Adrenal gland (tissue), 5 donors: ENCODE results near the gene MYLK.

Experiments used
- CTCF ChIP-seq, 6 experiments: fragments of 450-650 bp in 4 of 6; fragments of 200-600 bp in 2 of 6; sonication (generic) in 1 of 6; IDR thresholded peaks; 1 replicate in 5 of 6; 2 replicates in 1 of 6; pipeline versions ENCODE4 v1.5.1 to v1.8.0; 2016 to 2021; ENCODE audit warnings: antibody characterized with exemption in 6 of 6, mild to moderate bottlenecking in 2 of 6, moderate library complexity in 1 of 6
- POLR2A ChIP-seq, 2 donors: fragments of 450-650 bp; IDR thresholded peaks; one replicate each; pipeline ENCODE4 v1.6.1; 2017; ENCODE audit warnings: antibody characterized with exemption in 2 of 2, mild to moderate bottlenecking in 2 of 2, moderate library complexity in 1 of 2
- donor health status: DM: no; HTN: no; CAD: no.

- no peak for TF ChIP-seq POLR2A (IDR thresholded peaks at IDR 0.05)
- TF ChIP-seq CTCF (IDR thresholded peaks at IDR 0.05) = no peak
Measured at GRCh38 chr3:123638936-123639689, 245.0 kb downstream of the MYLK start.
